Tibial nerve (tissue), 4 donors: Measurements from ENCODE around the gene ALLC. TPM values are rescaled to one million over a fixed set of nuclear protein-coding genes. Genes with fewer than 3 reads are reported as not detected.

Experiments
- DNase-seq, 2 donors: peaks; one replicate each; pipeline ENCODE4 v3.0.0-alpha.2; 2019; ENCODE audit warnings: low spot score in 2 of 2
- H3K27ac ChIP-seq, 4 donors: fragments of 200-600 bp; sonication (generic) in 3 of 4; one replicate each; pipeline ENCODE4 v1.5.1; 2017 to 2019; ENCODE audit warnings: mild to moderate bottlenecking in 1 of 4
- H3K27me3 ChIP-seq, 2 donors: fragments of 200-600 bp; sonication (generic) in 1 of 2; one replicate each; pipeline versions ENCODE4 v1.5.1 to v1.6.0; 2017 to 2019
- H3K36me3 ChIP-seq, 3 donors: fragments of 200-600 bp; sonication (generic); one replicate each; pipeline ENCODE4 v1.5.1; 2018 to 2019
- H3K4me1 ChIP-seq, 4 donors: fragments of 200-600 bp; sonication (generic) in 3 of 4; one replicate each; pipeline ENCODE4 v1.5.1; 2017 to 2019
- H3K4me3 ChIP-seq, 4 donors: fragments of 200-600 bp; sonication (generic) in 3 of 4; one replicate each; pipeline ENCODE4 v1.5.1; 2017 to 2019; ENCODE audit warnings: mild to moderate bottlenecking in 1 of 4, moderate library complexity in 1 of 4
- H3K9me3 ChIP-seq, 4 donors: fragments of 200-600 bp; sonication (generic) in 3 of 4; one replicate each; pipeline ENCODE4 v1.5.1; 2017 to 2019
- EP300 ChIP-seq, 2 donors: sonication (generic); formaldehyde crosslinking; IDR thresholded peaks; one replicate each; pipeline ENCODE4 v1.6.1; 2017; ENCODE audit warnings: antibody characterized with exemption in 2 of 2, mild to moderate bottlenecking in 1 of 2
- POLR2A ChIP-seq, 2 donors: fragments of 450-650 bp; IDR thresholded peaks; one replicate each; pipeline ENCODE4 v1.6.1; 2017; ENCODE audit warnings: antibody characterized with exemption in 2 of 2, mild to moderate bottlenecking in 2 of 2, moderate library complexity in 2 of 2
- WGBS, 2 donors: methylation state at CpG; one replicate each; pipeline ENCODE4 v1.1.5; 2018; 5-methylcytosine and 5-hydroxymethylcytosine counted together
- total RNA-seq, 4 donors: library from RNA; depleted of rRNA; stranded (reverse); fragments of >200 nt; gene quantifications; one replicate each; pipeline ENCODE4 v1.1.0, GENCODE V29; 2016
- TF ChIP-seq, protein P1 (sequence below), 5 experiments: fragments of 200-600 bp in 3 of 5; fragments of 450-650 bp in 2 of 5; sonication (generic) in 3 of 5; IDR thresholded peaks; one replicate each; pipeline ENCODE4 v1.5.1; 2016 to 2019; ENCODE audit warnings: antibody characterized with exemption in 5 of 5, mild to moderate bottlenecking in 3 of 5, moderate library complexity in 2 of 5

Gene ALLC
- total RNA-seq, 4 donors from 2014 or later = 5.7 to 16.6 (median 12.2) TPM

DNA sequence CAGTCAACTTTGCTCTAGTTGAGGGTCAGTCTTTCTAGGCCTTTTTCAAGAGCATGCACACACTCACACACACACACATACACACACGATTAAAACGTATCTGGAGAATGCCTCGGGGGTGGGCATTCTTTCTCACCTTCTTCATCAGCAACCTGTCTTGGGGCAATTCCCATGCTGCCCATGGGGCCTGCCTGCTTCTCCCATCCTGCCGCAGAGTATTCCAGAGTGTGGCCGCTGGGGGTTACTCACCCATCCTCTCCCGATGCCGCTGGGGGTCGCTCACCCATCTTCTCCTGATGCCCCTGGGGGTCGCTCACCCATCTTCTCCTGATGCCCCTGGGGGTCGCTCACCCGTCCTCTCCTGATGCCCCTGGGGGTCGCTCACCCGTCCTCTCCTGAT, 10.8 kb upstream of the ALLC start:
- H3K4me1 ChIP-seq = peaks cover 0 to 19% (median 7%) of the 10 kb centered on the region in 4 donors
- H3K4me3 ChIP-seq = no peak overlapping the region
- DNase-seq = no peak
- TF ChIP-seq, protein P1, sequence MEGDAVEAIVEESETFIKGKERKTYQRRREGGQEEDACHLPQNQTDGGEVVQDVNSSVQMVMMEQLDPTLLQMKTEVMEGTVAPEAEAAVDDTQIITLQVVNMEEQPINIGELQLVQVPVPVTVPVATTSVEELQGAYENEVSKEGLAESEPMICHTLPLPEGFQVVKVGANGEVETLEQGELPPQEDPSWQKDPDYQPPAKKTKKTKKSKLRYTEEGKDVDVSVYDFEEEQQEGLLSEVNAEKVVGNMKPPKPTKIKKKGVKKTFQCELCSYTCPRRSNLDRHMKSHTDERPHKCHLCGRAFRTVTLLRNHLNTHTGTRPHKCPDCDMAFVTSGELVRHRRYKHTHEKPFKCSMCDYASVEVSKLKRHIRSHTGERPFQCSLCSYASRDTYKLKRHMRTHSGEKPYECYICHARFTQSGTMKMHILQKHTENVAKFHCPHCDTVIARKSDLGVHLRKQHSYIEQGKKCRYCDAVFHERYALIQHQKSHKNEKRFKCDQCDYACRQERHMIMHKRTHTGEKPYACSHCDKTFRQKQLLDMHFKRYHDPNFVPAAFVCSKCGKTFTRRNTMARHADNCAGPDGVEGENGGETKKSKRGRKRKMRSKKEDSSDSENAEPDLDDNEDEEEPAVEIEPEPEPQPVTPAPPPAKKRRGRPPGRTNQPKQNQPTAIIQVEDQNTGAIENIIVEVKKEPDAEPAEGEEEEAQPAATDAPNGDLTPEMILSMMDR (IDR thresholded peaks at IDR 0.05) = no peak
- TF ChIP-seq EP300 (IDR thresholded peaks at IDR 0.05) (no peak), POLR2A (IDR thresholded peaks at IDR 0.05) (no peak)
- H3K27ac ChIP-seq = no peak overlapping the region
- 76% methylated on average over 13 of the region's 13 CpGs for WGBS, 2 donors
- no peaks in the 10 kb centered on the region for H3K9me3 ChIP-seq
- no peaks in the 10 kb centered on the region for H3K36me3 ChIP-seq
- H3K27me3 ChIP-seq = no peaks in the 10 kb centered on the region

DNA sequence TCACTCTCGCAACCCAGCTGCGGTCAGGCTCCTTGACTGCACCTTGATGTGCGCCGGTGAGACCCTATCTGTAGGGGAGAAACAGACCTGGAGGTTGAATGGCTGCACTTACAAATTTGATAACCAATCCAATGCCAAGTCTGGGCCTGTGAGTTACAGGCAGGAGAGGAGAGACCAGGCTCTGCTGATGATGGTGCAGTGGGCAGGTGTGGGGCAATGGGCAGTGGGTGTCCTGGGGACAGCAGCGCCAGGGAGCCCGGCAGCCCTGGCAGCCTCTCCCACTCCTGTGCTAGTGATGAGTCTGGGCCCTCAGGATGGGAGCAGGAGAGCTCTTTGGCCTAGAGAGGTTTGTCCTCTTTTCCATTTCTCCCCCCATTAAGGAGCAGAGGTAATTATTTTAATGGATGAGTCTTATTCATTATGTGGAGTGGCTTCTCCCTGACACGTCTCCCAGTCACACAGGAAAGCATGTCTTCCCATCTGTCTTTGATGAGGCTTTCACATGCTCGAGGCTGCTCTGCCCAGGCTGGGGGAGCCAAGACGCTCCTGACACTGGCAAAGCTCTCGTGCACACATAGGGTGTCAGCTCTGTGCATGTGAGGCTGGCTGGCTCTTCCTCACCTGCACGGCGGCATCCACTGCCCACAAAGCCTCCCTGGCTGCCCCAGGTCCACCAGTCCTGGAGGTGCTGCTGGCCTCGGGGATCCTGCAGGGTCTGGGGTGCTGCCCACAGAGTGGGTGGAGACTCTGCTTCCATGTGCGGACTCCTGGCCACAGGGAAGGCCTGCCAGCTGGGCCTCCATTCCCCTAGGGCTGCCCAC, 10.0 kb upstream of the ALLC start:
- no peak for DNase-seq
- no peak for TF ChIP-seq EP300 (IDR thresholded peaks at IDR 0.05)
- TF ChIP-seq POLR2A (IDR thresholded peaks at IDR 0.05) = no peak
- TF ChIP-seq, protein P1 (IDR thresholded peaks at IDR 0.05) = no peak
- peaks cover 0 to 19% (median 8%) of the 10 kb centered on the region in 4 donors for H3K4me1 ChIP-seq
- H3K9me3 ChIP-seq = no peaks in the 10 kb centered on the region
- 94% methylated on average over 13 to 14 of the region's 14 CpGs for WGBS, 2 donors
- no peak overlapping the region for H3K27ac ChIP-seq
- no peak overlapping the region for H3K4me3 ChIP-seq
- no peaks in the 10 kb centered on the region for H3K36me3 ChIP-seq
- H3K27me3 ChIP-seq = no peaks in the 10 kb centered on the region

DNA sequence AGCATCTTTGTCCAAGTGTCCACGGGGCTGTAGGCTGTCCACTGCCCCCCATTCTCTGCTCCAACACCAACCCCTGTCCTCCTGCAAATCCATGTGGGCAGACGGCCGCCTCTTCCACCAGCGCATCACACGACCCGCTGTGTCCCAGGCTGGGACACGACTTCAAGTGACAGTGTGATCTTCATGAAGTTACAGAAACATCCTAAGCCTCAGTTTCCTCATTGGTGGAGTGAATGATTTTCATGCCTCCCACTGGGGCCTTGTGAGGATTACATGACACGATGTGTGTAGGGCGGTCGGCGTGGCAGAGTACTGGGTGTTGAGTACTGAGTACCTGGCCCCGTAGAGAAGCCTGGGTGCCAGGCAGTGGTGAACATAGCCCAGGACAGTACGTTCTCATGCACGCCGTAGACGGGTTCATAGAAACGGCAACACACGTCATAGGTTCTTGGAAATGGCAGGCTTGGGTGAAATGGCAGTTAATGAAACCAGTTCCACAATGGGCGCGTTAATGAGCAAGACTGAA, 9.3 kb upstream of the ALLC start:
- 92 to 96% methylated on average over 14 to 20 of the region's 20 CpGs for WGBS, 2 donors
- no peaks in the 10 kb centered on the region for H3K9me3 ChIP-seq
- no peak overlapping the region for H3K27ac ChIP-seq
- H3K4me1 ChIP-seq = peaks cover 0 to 19% (median 8%) of the 10 kb centered on the region in 4 donors
- H3K27me3 ChIP-seq = no peaks in the 10 kb centered on the region
- no peaks in the 10 kb centered on the region for H3K36me3 ChIP-seq
- H3K4me3 ChIP-seq = no peak overlapping the region
- TF ChIP-seq EP300 (IDR thresholded peaks at IDR 0.05) (no peak), POLR2A (IDR thresholded peaks at IDR 0.05) (no peak)
- TF ChIP-seq, protein P1 (IDR thresholded peaks at IDR 0.05) = no peak
- no peak for DNase-seq

- TF ChIP-seq, protein P1 (IDR thresholded peaks at IDR 0.05) = no peak
- no peak for TF ChIP-seq POLR2A (IDR thresholded peaks at IDR 0.05)
- TF ChIP-seq EP300 (IDR thresholded peaks at IDR 0.05) = no peak
- Histone ChIP-seq H3K9me3 (no peaks in the 10 kb centered on the region), H3K27ac (no peak overlapping the region), H3K36me3 (no peaks in the 10 kb centered on the region), H3K4me1 (peaks cover 0 to 19% (median 8%) of the 10 kb centered on the region in 4 donors), H3K27me3 (no peaks in the 10 kb centered on the region), H3K4me3 (no peak overlapping the region)
- no peak for DNase-seq
- 71 to 83% methylated on average over 16 of the region's 16 CpGs for WGBS, 2 donors
These were observed 8.4 kb upstream of the ALLC start for GRCh38 chr2:3649581-3649980.
